ENCODE results near the gene ZKSCAN2. TPM values are rescaled to one million over a fixed set of nuclear protein-coding genes. Genes with fewer than 3 reads are reported as not detected.

ZKSCAN2 gene
- polyA plus RNA-seq, 1 donor (not counting 4 experiments of a cell fraction or from before 2014, with no cell fraction given) = 1.8 TPM

- Histone ChIP-seq H3K9me1 (ENCODE audit: control insufficient read depth, extremely low read depth, insufficient read depth, low read length) (no peaks in the 10 kb centered on the region), H3K4me1 (ENCODE audit: control insufficient read depth, extremely low read depth, insufficient read depth, low read length) (no peaks in the 10 kb centered on the region), H3K27ac (ENCODE audit: control insufficient read depth, insufficient read depth, low read length) (no peak overlapping the region), H3K9ac (ENCODE audit: control insufficient read depth, extremely low read depth, insufficient read depth, low read length) (no peak overlapping the region), H3K4me3 (ENCODE audit: control insufficient read depth in 2 of 3, extremely low read depth in 1 of 3, insufficient read depth in 2 of 3, low read depth in 1 of 3, low read length in 3 of 3) (no peak overlapping the region), H3K36me3 (ENCODE audit: control insufficient read depth in 2 of 2, extremely low read depth in 1 of 2, insufficient read depth in 2 of 2, low read length in 2 of 2) (peaks cover 0 to 1% of the 10 kb centered on the region in 2 experiments), H3K79me2 (ENCODE audit: control insufficient read depth, insufficient read depth, low read length) (no peaks in the 10 kb centered on the region), H4K20me1 (ENCODE audit: control insufficient read depth, extremely low read depth, insufficient read depth, low read length) (no peaks in the 10 kb centered on the region), H3K9me3 (ENCODE audit: control insufficient read depth, low read depth, low read length) (no peaks in the 10 kb centered on the region), H3K27me3 (ENCODE audit: control insufficient read depth, extremely low read depth, insufficient read depth, low read length) (no peaks in the 10 kb centered on the region), H3K4me2 (ENCODE audit: control insufficient read depth, extremely low read depth, insufficient read depth, low read depth, low read length) (no peak overlapping the region), H2AFZ (ENCODE audit: control insufficient read depth, low read length) (no peak overlapping the region)
- FAIRE-seq (no peak), DNase-seq (ENCODE audit: low read depth, low spot score) (no peak)
- TF ChIP-seq CTCF (optimal IDR thresholded peaks at IDR 0.05 in 1 of 3, IDR thresholded peaks at IDR 0.05 in 1 of 3, conservative IDR thresholded peaks at IDR 0.05 in 1 of 3; ENCODE audit: extremely low read depth in 1 of 3, insufficient read depth in 2 of 3, low read length in 3 of 3) (no peak), EZH2 (IDR thresholded peaks at IDR 0.05; ENCODE audit: low read length) (no peak)
- dilution Hi-C loops (cut with MboI; ENCODE audit: extremely low pct_ligation_motif_present, low sequenced_read_pairs) = no loop called here
These were observed 12.9 kb upstream of the ZKSCAN2 start for GRCh38 chr16:25270577-25270976.

GRCh38 chr16:25269879-25270278 is 12.2 kb upstream of the ZKSCAN2 start:
- TF ChIP-seq EZH2 (IDR thresholded peaks at IDR 0.05; ENCODE audit: low read length) (no peak), CTCF (optimal IDR thresholded peaks at IDR 0.05 in 1 of 3, IDR thresholded peaks at IDR 0.05 in 1 of 3, conservative IDR thresholded peaks at IDR 0.05 in 1 of 3; ENCODE audit: extremely low read depth in 1 of 3, insufficient read depth in 2 of 3, low read length in 3 of 3) (no peak)
- dilution Hi-C loops (cut with MboI; ENCODE audit: extremely low pct_ligation_motif_present, low sequenced_read_pairs) = no loop called here
- Histone ChIP-seq H3K9ac (ENCODE audit: control insufficient read depth, extremely low read depth, insufficient read depth, low read length) (no peak overlapping the region), H3K9me1 (ENCODE audit: control insufficient read depth, extremely low read depth, insufficient read depth, low read length) (no peaks in the 10 kb centered on the region), H3K4me2 (ENCODE audit: control insufficient read depth, extremely low read depth, insufficient read depth, low read depth, low read length) (no peak overlapping the region), H3K4me1 (ENCODE audit: control insufficient read depth, extremely low read depth, insufficient read depth, low read length) (no peaks in the 10 kb centered on the region), H3K79me2 (ENCODE audit: control insufficient read depth, insufficient read depth, low read length) (no peaks in the 10 kb centered on the region), H3K36me3 (ENCODE audit: control insufficient read depth in 2 of 2, extremely low read depth in 1 of 2, insufficient read depth in 2 of 2, low read length in 2 of 2) (peaks cover 0 to 1% of the 10 kb centered on the region in 2 experiments), H3K27me3 (ENCODE audit: control insufficient read depth, extremely low read depth, insufficient read depth, low read length) (no peaks in the 10 kb centered on the region), H3K4me3 (ENCODE audit: control insufficient read depth in 2 of 3, extremely low read depth in 1 of 3, insufficient read depth in 2 of 3, low read depth in 1 of 3, low read length in 3 of 3) (no peak overlapping the region), H4K20me1 (ENCODE audit: control insufficient read depth, extremely low read depth, insufficient read depth, low read length) (no peaks in the 10 kb centered on the region), H3K27ac (ENCODE audit: control insufficient read depth, insufficient read depth, low read length) (no peak overlapping the region), H2AFZ (ENCODE audit: control insufficient read depth, low read length) (no peak overlapping the region), H3K9me3 (ENCODE audit: control insufficient read depth, low read depth, low read length) (no peaks in the 10 kb centered on the region)
- FAIRE-seq (no peak), DNase-seq (ENCODE audit: low read depth, low spot score) (no peak)

Data from keratinocyte (primary cell).